Lower leg skin (tissue), 4 donors: ENCODE results near the gene TNNI2. TPM values are rescaled to one million over a fixed set of nuclear protein-coding genes. Genes with fewer than 3 reads are reported as not detected.
"Not testable (repeated sequence)": the region's sequence is repeated elsewhere in the genome, so short reads cannot be mapped to it uniquely, and the experiment has no call there.

Experiments used
- DNase-seq, 2 donors: peaks; one replicate each; pipeline ENCODE4 v3.0.0-alpha.2; 2019; ENCODE audit warnings: low spot score in 2 of 2
- H3K4me3 ChIP-seq: fragments of 200-600 bp; sonication (generic); 2 replicates; pipeline ENCODE4 v1.5.1; 2017; ENCODE audit warnings: mild to moderate bottlenecking, low read depth; ENCODE audit not compliant: poor library complexity, severe bottlenecking
- POLR2A ChIP-seq, 2 donors: fragments of 450-650 bp; IDR thresholded peaks; one replicate each; pipeline ENCODE4 v1.6.1; 2016 to 2017; ENCODE audit warnings: antibody characterized with exemption in 2 of 2, mild to moderate bottlenecking in 1 of 2, moderate library complexity in 1 of 2
- WGBS, 2 donors: methylation state at CpG; one replicate each; pipeline ENCODE4 v1.1.5; 2018; 5-methylcytosine and 5-hydroxymethylcytosine counted together
- intact Hi-C: fragments of 100-400 bp; cut with DNase I; formaldehyde crosslinking; loops from one replicate; pipeline ENCODE4 v1.15.0; 2023; ENCODE audit warnings: low total_unique reads
- total RNA-seq, 4 donors: library from RNA; depleted of rRNA; stranded (reverse); fragments of >200 nt; gene quantifications; one replicate each; pipeline ENCODE4 v1.1.0, GENCODE V29; 2016
- TF ChIP-seq, protein P1 (sequence below), 3 donors: fragments of 450-650 bp; IDR thresholded peaks; one replicate each; pipeline ENCODE4 v1.5.1; 2016; ENCODE audit warnings: antibody characterized with exemption in 3 of 3, mild to moderate bottlenecking in 3 of 3, moderate library complexity in 2 of 3

The TNNI2 gene
- total RNA-seq, 4 donors from 2014 or later: 10.7 to 17.7 (median 15.8) TPM

DNA sequence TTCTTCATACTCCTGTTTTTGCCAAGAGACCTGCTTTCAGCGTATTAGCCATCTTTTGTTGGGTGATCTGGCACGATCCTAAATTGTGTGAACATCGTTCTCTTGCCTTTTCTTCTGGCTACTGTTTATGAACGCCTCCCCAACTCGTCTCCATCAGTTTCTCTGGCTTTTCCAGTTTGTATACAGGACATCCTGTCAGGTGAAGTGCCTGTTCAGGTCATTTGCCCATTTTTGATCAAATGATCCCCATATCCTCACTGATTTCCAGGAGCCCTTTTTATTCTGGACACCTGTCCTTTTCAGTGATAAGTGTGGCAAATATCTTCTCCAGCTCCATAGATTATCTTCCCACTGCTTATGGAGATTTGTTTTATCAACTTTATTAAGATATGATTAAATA, 26.5 kb upstream of the TNNI2 start:
- no peak overlapping the region for H3K4me3 ChIP-seq
- 86 to 89% methylated on average over 5 of the region's 5 CpGs for WGBS, 2 donors
- intact Hi-C loops: no loop called here
- DNase-seq: no peak
- TF ChIP-seq, protein P1, sequence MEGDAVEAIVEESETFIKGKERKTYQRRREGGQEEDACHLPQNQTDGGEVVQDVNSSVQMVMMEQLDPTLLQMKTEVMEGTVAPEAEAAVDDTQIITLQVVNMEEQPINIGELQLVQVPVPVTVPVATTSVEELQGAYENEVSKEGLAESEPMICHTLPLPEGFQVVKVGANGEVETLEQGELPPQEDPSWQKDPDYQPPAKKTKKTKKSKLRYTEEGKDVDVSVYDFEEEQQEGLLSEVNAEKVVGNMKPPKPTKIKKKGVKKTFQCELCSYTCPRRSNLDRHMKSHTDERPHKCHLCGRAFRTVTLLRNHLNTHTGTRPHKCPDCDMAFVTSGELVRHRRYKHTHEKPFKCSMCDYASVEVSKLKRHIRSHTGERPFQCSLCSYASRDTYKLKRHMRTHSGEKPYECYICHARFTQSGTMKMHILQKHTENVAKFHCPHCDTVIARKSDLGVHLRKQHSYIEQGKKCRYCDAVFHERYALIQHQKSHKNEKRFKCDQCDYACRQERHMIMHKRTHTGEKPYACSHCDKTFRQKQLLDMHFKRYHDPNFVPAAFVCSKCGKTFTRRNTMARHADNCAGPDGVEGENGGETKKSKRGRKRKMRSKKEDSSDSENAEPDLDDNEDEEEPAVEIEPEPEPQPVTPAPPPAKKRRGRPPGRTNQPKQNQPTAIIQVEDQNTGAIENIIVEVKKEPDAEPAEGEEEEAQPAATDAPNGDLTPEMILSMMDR (IDR thresholded peaks at IDR 0.05): no peak
- TF ChIP-seq POLR2A (IDR thresholded peaks at IDR 0.05): no peak

DNA sequence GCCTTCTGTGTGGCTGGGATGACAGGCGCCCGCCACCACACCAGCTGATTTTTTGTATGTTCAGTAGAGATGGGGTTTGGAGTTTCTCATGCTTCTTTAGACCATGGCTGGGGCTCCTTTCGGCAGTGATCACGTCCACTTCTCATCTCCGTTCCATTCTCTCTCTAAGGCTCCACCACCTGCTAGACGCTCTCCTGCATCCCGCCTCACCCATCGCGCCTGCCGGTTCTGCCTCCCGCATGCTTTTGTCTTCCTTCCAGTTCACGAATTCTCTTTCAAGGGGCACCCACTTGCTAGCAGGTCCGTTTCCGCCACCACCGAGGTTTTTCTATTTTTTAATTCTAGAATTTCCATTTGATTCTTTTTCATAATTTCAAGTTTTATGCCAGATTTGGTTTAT, 26.0 kb upstream of the TNNI2 start:
- no peak overlapping the region for H3K4me3 ChIP-seq
- 85 to 93% methylated on average over 15 of the region's 15 CpGs for WGBS, 2 donors
- intact Hi-C loops: no loop called here
- DNase-seq: peak in 1 of 2 donors; percentile 69
- TF ChIP-seq POLR2A (IDR thresholded peaks at IDR 0.05): no peak
- TF ChIP-seq, protein P1 (IDR thresholded peaks at IDR 0.05): no peak

DNA sequence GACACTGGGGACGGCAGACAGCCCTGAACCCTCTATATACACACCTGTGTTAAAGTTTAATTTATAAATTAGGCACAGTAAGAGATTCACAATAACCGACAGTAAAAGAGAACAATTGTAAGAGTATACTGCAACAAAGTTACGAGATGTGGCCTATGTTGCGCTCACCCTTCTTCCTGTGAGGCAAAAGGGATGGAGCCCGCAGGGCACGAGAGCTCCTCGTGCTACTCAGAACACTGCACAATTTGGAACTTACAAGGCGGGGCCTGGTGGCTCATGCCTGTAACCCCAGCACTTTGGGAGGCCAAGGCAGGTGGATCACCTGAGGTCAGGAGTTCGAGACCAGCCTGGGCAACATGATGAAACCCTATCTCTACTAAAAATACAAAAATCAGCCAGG, 25.4 kb upstream of the TNNI2 start:
- H3K4me3 ChIP-seq, intact Hi-C loops: not testable (repeated sequence)
- WGBS, 2 donors: 85 to 89% methylated on average over 9 of the region's 9 CpGs
- peak in 1 of 2 donors; percentile 37 for DNase-seq

DNA sequence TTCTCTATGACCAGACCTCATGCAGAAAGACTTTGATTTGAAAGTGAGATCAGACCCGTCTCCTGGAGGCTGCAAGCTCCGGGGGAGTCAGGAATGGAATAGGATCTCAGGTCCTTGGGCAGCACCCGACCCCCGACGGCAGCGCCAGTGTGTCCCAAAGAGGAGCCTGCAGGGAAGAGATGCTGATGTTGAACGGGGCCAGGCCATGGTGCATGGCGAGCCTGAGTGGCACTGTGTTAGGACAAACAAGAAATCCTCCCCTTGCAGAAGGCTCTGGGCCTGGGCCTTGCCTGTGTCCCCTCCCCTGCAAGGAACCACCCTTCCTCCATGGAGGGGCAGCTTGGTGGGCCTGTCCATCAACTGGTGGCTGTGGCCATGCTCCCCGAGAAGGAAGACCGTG, 24.1 kb upstream of the TNNI2 start:
- H3K4me3 ChIP-seq: no peak overlapping the region
- 90 to 91% methylated on average over 10 of the region's 10 CpGs for WGBS, 2 donors
- DNase-seq: peak in 1 of 2 donors; percentile 72
- intact Hi-C loops: no loop called here
- no peak for TF ChIP-seq POLR2A (IDR thresholded peaks at IDR 0.05)
- TF ChIP-seq, protein P1 (IDR thresholded peaks at IDR 0.05): no peak

DNA sequence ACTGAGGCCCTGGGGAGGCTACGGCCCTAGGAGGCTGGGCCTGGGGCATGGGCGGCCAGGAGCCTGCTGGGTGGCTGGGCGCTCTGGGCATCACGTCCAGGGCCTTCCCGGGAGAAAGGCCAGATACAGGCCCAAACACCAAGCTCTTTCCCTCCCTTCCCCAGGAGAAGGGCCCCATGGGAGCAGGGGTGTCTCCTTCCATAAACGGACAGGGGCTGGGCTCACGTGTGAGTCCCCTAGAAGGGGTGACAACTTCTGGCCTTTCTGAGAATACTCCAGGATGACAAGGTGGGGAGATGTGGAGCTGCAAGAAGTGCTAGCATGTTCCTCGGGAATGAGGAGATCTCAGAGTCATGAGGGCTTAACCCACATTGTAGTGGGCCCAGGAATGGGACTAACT, 23.5 kb upstream of the TNNI2 start:
- no peak for DNase-seq
- intact Hi-C loops: no loop called here
- no peak for TF ChIP-seq POLR2A (IDR thresholded peaks at IDR 0.05)
- TF ChIP-seq, protein P1 (IDR thresholded peaks at IDR 0.05): no peak
- H3K4me3 ChIP-seq: no peak overlapping the region
- 87 to 94% methylated on average over 8 of the region's 8 CpGs for WGBS, 2 donors

DNA sequence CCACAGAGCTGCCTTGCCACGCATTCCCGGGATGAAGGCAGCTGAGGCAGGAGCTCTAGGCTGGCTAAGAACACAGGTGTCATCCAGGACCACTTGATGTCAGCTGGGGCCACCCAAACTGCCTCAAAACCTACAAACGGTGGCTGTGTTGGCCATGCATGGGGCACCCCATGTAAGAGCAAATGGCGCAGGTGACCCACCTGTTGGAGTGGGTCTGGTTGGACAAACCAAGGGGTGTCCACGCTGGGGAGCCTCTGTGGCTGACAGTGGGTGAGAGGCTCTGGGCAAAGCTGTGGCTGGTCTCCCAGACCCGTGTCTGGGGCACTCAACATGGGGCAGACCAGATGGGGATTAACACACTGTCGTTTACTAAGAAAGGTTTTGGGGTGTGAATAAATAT, 23.0 kb upstream of the TNNI2 start:
- no peak overlapping the region for H3K4me3 ChIP-seq
- peak in 1 of 2 donors; percentile 56 for DNase-seq
- 88% methylated on average over 7 of the region's 7 CpGs for WGBS, 2 donors
- TF ChIP-seq, protein P1 (IDR thresholded peaks at IDR 0.05): no peak
- TF ChIP-seq POLR2A (IDR thresholded peaks at IDR 0.05): no peak
- intact Hi-C loops: no loop called here
